Measurements from ENCODE around the gene LPAR5.

The LPAR5 gene

DNA sequence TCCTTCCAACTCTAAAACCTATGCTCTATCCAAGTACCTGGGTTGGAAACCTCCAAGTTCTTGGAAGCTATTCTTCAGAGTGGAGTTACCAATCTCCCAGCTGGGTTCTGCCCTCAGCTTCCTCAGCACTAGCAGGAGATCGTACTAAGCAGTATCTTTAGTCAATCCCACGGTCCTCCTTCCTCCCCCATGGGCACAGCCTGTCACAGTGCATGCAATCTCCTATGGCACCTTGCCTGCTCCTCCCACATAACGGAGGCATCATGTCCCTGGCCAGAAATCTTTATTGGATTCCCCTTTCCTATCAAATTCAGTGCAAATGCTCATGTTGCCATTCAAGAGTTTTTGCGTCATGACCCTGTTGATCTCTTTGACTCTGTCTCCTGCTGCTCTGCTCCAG lies 5.4 kb upstream of the LPAR5 start:
- H4K20me1 ChIP-seq (ENCODE audit: insufficient read depth, low read length, poor library complexity, severe bottlenecking), result no peaks in the 10 kb centered on the region
- H2AFZ ChIP-seq (ENCODE audit: low read length), result no peak overlapping the region
- H3K36me3 ChIP-seq (ENCODE audit: insufficient read depth, low read length), result no peaks in the 10 kb centered on the region
- TF ChIP-seq EZH2phosphoT487 (IDR thresholded peaks at IDR 0.05; ENCODE audit: borderline replicate concordance), result no peak
- no peak for TF ChIP-seq CTCF (conservative IDR thresholded peaks at IDR 0.05; ENCODE audit: low read length)
- no peaks in the 10 kb centered on the region for H3K9me3 ChIP-seq (ENCODE audit: insufficient read depth, low read depth, low read length)
- H3K27me3 ChIP-seq (ENCODE audit: insufficient read depth, low read length, poor library complexity, severe bottlenecking), result no peaks in the 10 kb centered on the region
- H3K4me3 ChIP-seq (ENCODE audit: low read length, poor library complexity, severe bottlenecking), result no peak overlapping the region
- H3K9ac ChIP-seq (ENCODE audit: low read depth, low read length, poor library complexity, severe bottlenecking), result no peak overlapping the region
- no peak overlapping the region for H3K4me2 ChIP-seq (ENCODE audit: low read depth, low read length, poor library complexity, severe bottlenecking)
- H3K4me1 ChIP-seq (ENCODE audit: insufficient read depth, low read length, poor library complexity, severe bottlenecking), result peaks cover 58% of the 10 kb centered on the region
- H3K9me2 ChIP-seq (replicated peaks; ENCODE audit: low read depth, low read length), result no peaks in the 10 kb centered on the region
- H3F3A ChIP-seq (ENCODE audit: low read depth), result no peaks in the 10 kb centered on the region
- H3K79me2 ChIP-seq (ENCODE audit: insufficient read depth, low read length), result no peaks in the 10 kb centered on the region

DNA sequence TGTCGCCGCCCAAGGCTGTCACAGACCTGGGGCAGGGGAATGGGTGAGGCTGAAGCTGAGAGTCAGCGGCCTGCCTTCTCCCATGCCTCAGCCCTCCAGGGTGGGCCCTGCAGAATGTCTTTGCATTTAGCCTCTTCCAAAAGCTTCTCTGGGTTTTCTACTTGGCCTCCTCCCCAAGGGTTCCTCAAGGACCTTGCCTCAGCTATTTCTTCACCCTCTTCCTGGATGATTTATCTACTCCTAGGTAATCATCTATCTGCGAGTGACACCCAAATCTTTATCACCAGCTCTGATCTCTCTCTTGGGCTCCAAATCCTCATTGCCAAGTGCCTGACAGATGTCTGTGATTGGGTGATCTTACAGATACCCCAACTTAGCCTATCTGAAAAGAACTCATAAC lies 4.7 kb upstream of the LPAR5 start:
- Histone ChIP-seq H3K4me3 (ENCODE audit: low read length, poor library complexity, severe bottlenecking) (no peak overlapping the region), H3K36me3 (ENCODE audit: insufficient read depth, low read length) (no peaks in the 10 kb centered on the region), H4K20me1 (ENCODE audit: insufficient read depth, low read length, poor library complexity, severe bottlenecking) (no peaks in the 10 kb centered on the region), H3K9ac (ENCODE audit: low read depth, low read length, poor library complexity, severe bottlenecking) (no peak overlapping the region), H3K9me3 (ENCODE audit: insufficient read depth, low read depth, low read length) (no peaks in the 10 kb centered on the region), H3K79me2 (ENCODE audit: insufficient read depth, low read length) (no peaks in the 10 kb centered on the region), H3F3A (ENCODE audit: low read depth) (peaks cover 2% of the 10 kb centered on the region; the same call in 1 of the 2 replicates), H3K4me1 (ENCODE audit: insufficient read depth, low read length, poor library complexity, severe bottlenecking) (peaks cover 62% of the 10 kb centered on the region), H3K9me2 (replicated peaks; ENCODE audit: low read depth, low read length) (no peaks in the 10 kb centered on the region), H3K4me2 (ENCODE audit: low read depth, low read length, poor library complexity, severe bottlenecking) (no peak overlapping the region), H3K27me3 (ENCODE audit: insufficient read depth, low read length, poor library complexity, severe bottlenecking) (no peaks in the 10 kb centered on the region), H2AFZ (ENCODE audit: low read length) (no peak overlapping the region)
- no peak for TF ChIP-seq CTCF (conservative IDR thresholded peaks at IDR 0.05; ENCODE audit: low read length)
- TF ChIP-seq EZH2phosphoT487 (IDR thresholded peaks at IDR 0.05; ENCODE audit: borderline replicate concordance), result no peak

- no peaks in the 10 kb centered on the region for H3K27me3 ChIP-seq (ENCODE audit: insufficient read depth, low read length, poor library complexity, severe bottlenecking)
- peaks cover 66% of the 10 kb centered on the region for H3K4me1 ChIP-seq (ENCODE audit: insufficient read depth, low read length, poor library complexity, severe bottlenecking)
- H3K9ac ChIP-seq (ENCODE audit: low read depth, low read length, poor library complexity, severe bottlenecking), result peak overlapping the region; percentile 30
- H3K4me2 ChIP-seq (ENCODE audit: low read depth, low read length, poor library complexity, severe bottlenecking), result no peak overlapping the region
- H3K36me3 ChIP-seq (ENCODE audit: insufficient read depth, low read length), result no peaks in the 10 kb centered on the region
- H3K4me3 ChIP-seq (ENCODE audit: low read length, poor library complexity, severe bottlenecking), result no peak overlapping the region
- no peaks in the 10 kb centered on the region for H4K20me1 ChIP-seq (ENCODE audit: insufficient read depth, low read length, poor library complexity, severe bottlenecking)
- no peak for TF ChIP-seq EZH2phosphoT487 (IDR thresholded peaks at IDR 0.05; ENCODE audit: borderline replicate concordance)
- no peak for TF ChIP-seq CTCF (conservative IDR thresholded peaks at IDR 0.05; ENCODE audit: low read length)
- peaks cover 2% of the 10 kb centered on the region; the same call in 1 of the 2 replicates for H3F3A ChIP-seq (ENCODE audit: low read depth)
- H3K9me3 ChIP-seq (ENCODE audit: insufficient read depth, low read depth, low read length), result no peaks in the 10 kb centered on the region
- no peaks in the 10 kb centered on the region for H3K9me2 ChIP-seq (replicated peaks; ENCODE audit: low read depth, low read length)
- peaks cover 3% of the 10 kb centered on the region for H3K79me2 ChIP-seq (ENCODE audit: insufficient read depth, low read length)
- no peak overlapping the region for H2AFZ ChIP-seq (ENCODE audit: low read length)
Measured at GRCh38 chr12:6639151-6639801, 3.5 kb upstream of the LPAR5 start.

Data from Loucy (cell line).